Measurements from ENCODE around the gene NCAPD3. TPM values are rescaled to one million over a fixed set of nuclear protein-coding genes. Genes with fewer than 3 reads are reported as not detected.

Gene NCAPD3
- total and polyA plus RNA-seq, 2 donors: 7.2 to 24.4 TPM

- WGBS: 95% methylated on average over 5 of the region's 5 CpGs
- Histone ChIP-seq H3K27ac (ENCODE audit: low read depth in 1 of 2, low read length in 1 of 2) (no peak overlapping the region), H3K27me3 (ENCODE audit: control insufficient read depth in 2 of 2, insufficient read depth in 1 of 2, low read length in 1 of 2) (peaks cover 0 to 8% of the 10 kb centered on the region in 2 donors), H3K4me1 (ENCODE audit: control insufficient read depth in 2 of 2, insufficient read depth in 2 of 2, low read length in 2 of 2) (peaks cover 3 to 10% of the 10 kb centered on the region in 2 donors), H3K9me3 (ENCODE audit: control insufficient read depth in 2 of 2, insufficient read depth in 1 of 2, low read length in 1 of 2) (no peaks in the 10 kb centered on the region), H3K36me3 (ENCODE audit: control insufficient read depth in 2 of 2, insufficient read depth in 2 of 2, low read length in 1 of 2) (peaks cover 6 to 16% of the 10 kb centered on the region in 2 donors), H3K4me3 (ENCODE audit: low read length in 2 of 2) (no peak overlapping the region)
- no peak for DNase-seq (ENCODE audit: low read depth in 6 of 9, low spot score in 9 of 9)
These were observed 43.7 kb upstream of the NCAPD3 start for GRCh38 chr11:134267461-134267860.

DNA sequence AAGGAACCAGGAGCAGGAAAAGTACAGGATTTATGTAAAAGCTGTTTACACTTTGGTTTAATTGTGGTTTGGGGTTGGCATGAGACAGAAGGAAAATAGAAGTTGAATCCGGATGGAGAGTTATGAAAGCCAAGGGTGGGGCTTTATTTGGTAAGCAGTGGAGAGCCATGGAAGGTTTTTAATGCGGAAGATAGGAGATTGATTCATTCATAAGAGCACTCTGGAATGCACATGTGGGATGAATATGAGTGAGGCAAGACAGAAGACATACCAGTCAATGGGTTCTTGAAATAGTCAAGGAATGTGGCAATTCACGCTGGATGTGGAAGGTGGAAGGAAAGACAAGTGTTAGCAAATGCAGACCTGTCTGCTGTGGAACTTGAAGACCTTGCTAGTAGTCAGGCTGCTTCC lies 43.1 kb upstream of the NCAPD3 start:
- 86% methylated on average over 3 of the region's 3 CpGs for WGBS
- Histone ChIP-seq H3K27ac (ENCODE audit: low read depth in 1 of 2, low read length in 1 of 2) (no peak overlapping the region), H3K9me3 (ENCODE audit: control insufficient read depth in 2 of 2, insufficient read depth in 1 of 2, low read length in 1 of 2) (no peaks in the 10 kb centered on the region)

DNA sequence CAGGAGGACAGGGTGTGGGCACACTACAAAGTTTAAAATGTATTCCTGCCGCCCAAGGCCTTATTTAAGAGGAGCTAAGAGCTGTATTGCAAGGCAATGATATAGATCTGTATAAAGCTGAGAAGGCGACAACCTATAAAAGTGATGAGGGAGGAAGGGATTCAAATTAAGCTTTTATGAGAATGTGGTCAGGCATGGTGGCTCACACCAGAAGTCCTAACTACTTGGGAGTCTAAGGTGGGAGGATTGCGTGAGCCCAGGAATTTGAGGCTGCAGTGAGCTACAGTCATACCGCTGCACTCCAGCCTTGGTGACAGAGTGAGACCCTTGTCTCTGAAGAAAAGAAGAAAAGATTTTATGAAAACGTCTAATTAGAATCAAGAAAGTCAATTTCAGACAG lies 42.7 kb upstream of the NCAPD3 start:
- no peak for DNase-seq (ENCODE audit: low read depth in 6 of 9, low spot score in 9 of 9)
- H3K27ac ChIP-seq (ENCODE audit: low read depth in 1 of 2, low read length in 1 of 2): no peak overlapping the region
- peaks cover 13 to 26% of the 10 kb centered on the region in 2 donors for H3K36me3 ChIP-seq (ENCODE audit: control insufficient read depth in 2 of 2, insufficient read depth in 2 of 2, low read length in 1 of 2)
- no peak overlapping the region for H3K4me3 ChIP-seq (ENCODE audit: low read length in 2 of 2)
- no peaks in the 10 kb centered on the region for H3K9me3 ChIP-seq (ENCODE audit: control insufficient read depth in 2 of 2, insufficient read depth in 1 of 2, low read length in 1 of 2)
- 88% methylated on average over 5 of the region's 5 CpGs for WGBS
- peaks cover 0 to under 1% of the 10 kb centered on the region in 2 donors for H3K27me3 ChIP-seq (ENCODE audit: control insufficient read depth in 2 of 2, insufficient read depth in 1 of 2, low read length in 1 of 2)
- peaks cover 3 to 10% of the 10 kb centered on the region in 2 donors for H3K4me1 ChIP-seq (ENCODE audit: control insufficient read depth in 2 of 2, insufficient read depth in 2 of 2, low read length in 2 of 2)

More for the DNA sequence above, 43.1 kb upstream of the NCAPD3 start:
- Histone ChIP-seq H3K4me3 (ENCODE audit: low read length in 2 of 2) (no peak overlapping the region), H3K4me1 (ENCODE audit: control insufficient read depth in 2 of 2, insufficient read depth in 2 of 2, low read length in 2 of 2) (peaks cover 3 to 10% of the 10 kb centered on the region in 2 donors), H3K27me3 (ENCODE audit: control insufficient read depth in 2 of 2, insufficient read depth in 1 of 2, low read length in 1 of 2) (peaks cover 0 to 4% of the 10 kb centered on the region in 2 donors), H3K36me3 (ENCODE audit: control insufficient read depth in 2 of 2, insufficient read depth in 2 of 2, low read length in 1 of 2) (peaks cover 9 to 22% of the 10 kb centered on the region in 2 donors)
- no peak for DNase-seq (ENCODE audit: low read depth in 6 of 9, low spot score in 9 of 9)

DNA sequence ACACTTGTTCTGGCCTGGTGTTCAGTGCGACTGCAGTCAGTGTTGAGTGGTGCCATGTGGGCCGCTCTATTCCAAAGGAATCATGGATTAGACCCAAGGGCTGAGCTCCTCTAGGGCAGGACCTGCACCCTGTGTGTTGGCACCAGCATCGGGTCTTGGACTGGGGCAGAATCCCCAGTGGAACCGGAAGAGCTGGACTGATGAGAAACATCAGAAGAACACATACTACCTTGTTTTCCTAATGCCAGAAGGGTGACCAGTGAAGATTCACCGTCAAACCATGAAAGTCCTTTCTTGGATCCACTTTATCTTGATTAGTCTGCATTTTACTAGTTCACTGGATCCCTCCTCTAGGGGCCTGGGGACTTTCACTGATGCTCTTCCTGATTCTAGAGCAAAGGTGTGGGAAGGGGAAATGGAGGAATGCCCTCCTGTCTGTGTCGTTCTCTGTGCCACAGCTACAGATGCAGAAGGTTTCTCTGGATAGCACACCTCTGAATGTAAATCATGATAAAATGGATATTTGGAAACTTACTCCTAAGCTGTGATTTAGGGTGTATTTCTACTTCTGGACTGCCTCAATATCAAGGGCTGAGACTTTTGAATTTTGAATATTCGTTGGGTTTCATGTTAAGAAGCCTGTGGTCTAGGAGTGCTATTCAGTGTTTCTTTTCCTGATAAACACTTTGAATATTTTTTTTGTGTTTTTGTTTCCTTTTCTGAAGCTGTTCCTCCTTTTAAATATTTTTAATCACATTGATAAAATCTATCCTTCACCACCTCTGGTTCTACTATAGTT lies 41.4 kb upstream of the NCAPD3 start:
- WGBS: 95% methylated on average over 7 of the region's 7 CpGs

GRCh38 chr11:134261626-134262488 lies 38.1 kb upstream of the NCAPD3 start:
- DNase-seq (ENCODE audit: low read depth in 6 of 9, low spot score in 9 of 9): peak in 3 of 9 donors; percentile 19 to 52 (median 45)
- H3K9me3 ChIP-seq (ENCODE audit: control insufficient read depth in 2 of 2, insufficient read depth in 1 of 2, low read length in 1 of 2): no peaks in the 10 kb centered on the region
- H3K27me3 ChIP-seq (ENCODE audit: control insufficient read depth in 2 of 2, insufficient read depth in 1 of 2, low read length in 1 of 2): no peaks in the 10 kb centered on the region
- 90% methylated on average over 14 of the region's 14 CpGs for WGBS
- H3K4me1 ChIP-seq (ENCODE audit: control insufficient read depth in 2 of 2, insufficient read depth in 2 of 2, low read length in 2 of 2): peaks cover 0 to 8% of the 10 kb centered on the region in 2 donors
- H3K4me3 ChIP-seq (ENCODE audit: low read length in 2 of 2): no peak overlapping the region
- H3K27ac ChIP-seq (ENCODE audit: low read depth in 1 of 2, low read length in 1 of 2): no peak overlapping the region
- H3K36me3 ChIP-seq (ENCODE audit: control insufficient read depth in 2 of 2, insufficient read depth in 2 of 2, low read length in 1 of 2): peaks cover 50 to 58% of the 10 kb centered on the region in 2 donors

More for the DNA sequence above, 41.4 kb upstream of the NCAPD3 start:
- Histone ChIP-seq H3K9me3 (ENCODE audit: control insufficient read depth in 2 of 2, insufficient read depth in 1 of 2, low read length in 1 of 2) (no peaks in the 10 kb centered on the region), H3K36me3 (ENCODE audit: control insufficient read depth in 2 of 2, insufficient read depth in 2 of 2, low read length in 1 of 2) (peaks cover 26 to 38% of the 10 kb centered on the region in 2 donors), H3K27ac (ENCODE audit: low read depth in 1 of 2, low read length in 1 of 2) (no peak overlapping the region), H3K4me3 (ENCODE audit: low read length in 2 of 2) (no peak overlapping the region), H3K4me1 (ENCODE audit: control insufficient read depth in 2 of 2, insufficient read depth in 2 of 2, low read length in 2 of 2) (peaks cover 0 to 10% of the 10 kb centered on the region in 2 donors), H3K27me3 (ENCODE audit: control insufficient read depth in 2 of 2, insufficient read depth in 1 of 2, low read length in 1 of 2) (no peaks in the 10 kb centered on the region)
- no peak for DNase-seq (ENCODE audit: low read depth in 6 of 9, low spot score in 9 of 9)

DNA sequence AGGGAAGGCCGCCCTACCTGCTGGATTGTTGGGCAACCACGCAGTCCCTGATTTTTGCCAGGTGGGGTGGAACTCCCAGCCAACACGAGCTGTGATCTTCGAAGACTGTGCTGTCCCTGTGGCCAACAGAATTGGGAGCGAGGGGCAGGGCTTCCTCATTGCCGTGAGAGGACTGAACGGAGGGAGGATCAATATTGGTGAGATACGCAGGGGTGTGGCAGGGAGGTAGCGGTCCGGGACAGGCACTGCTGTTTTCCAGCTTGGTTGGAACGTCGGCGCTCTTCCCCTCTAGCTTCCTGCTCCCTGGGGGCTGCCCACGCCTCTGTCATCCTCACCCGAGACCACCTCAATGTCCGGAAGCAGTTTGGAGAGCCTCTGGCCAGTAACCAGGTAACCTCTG lies 37.2 kb upstream of the NCAPD3 start:
- Histone ChIP-seq H3K27me3 (ENCODE audit: control insufficient read depth in 2 of 2, insufficient read depth in 1 of 2, low read length in 1 of 2) (no peaks in the 10 kb centered on the region), H3K4me3 (ENCODE audit: low read length in 2 of 2) (no peak overlapping the region), H3K27ac (ENCODE audit: low read depth in 1 of 2, low read length in 1 of 2) (no peak overlapping the region), H3K9me3 (ENCODE audit: control insufficient read depth in 2 of 2, insufficient read depth in 1 of 2, low read length in 1 of 2) (no peaks in the 10 kb centered on the region), H3K36me3 (ENCODE audit: control insufficient read depth in 2 of 2, insufficient read depth in 2 of 2, low read length in 1 of 2) (peaks cover 51 to 63% of the 10 kb centered on the region in 2 donors), H3K4me1 (ENCODE audit: control insufficient read depth in 2 of 2, insufficient read depth in 2 of 2, low read length in 2 of 2) (peaks cover 0 to 8% of the 10 kb centered on the region in 2 donors)
- DNase-seq (ENCODE audit: low read depth in 6 of 9, low spot score in 9 of 9): no peak
- 96% methylated on average over 16 of the region's 16 CpGs for WGBS

- Histone ChIP-seq H3K27me3 (ENCODE audit: control insufficient read depth in 2 of 2, insufficient read depth in 1 of 2, low read length in 1 of 2) (no peaks in the 10 kb centered on the region), H3K36me3 (ENCODE audit: control insufficient read depth in 2 of 2, insufficient read depth in 2 of 2, low read length in 1 of 2) (peaks cover 51 to 63% of the 10 kb centered on the region in 2 donors), H3K27ac (ENCODE audit: low read depth in 1 of 2, low read length in 1 of 2) (no peak overlapping the region), H3K4me3 (ENCODE audit: low read length in 2 of 2) (no peak overlapping the region), H3K4me1 (ENCODE audit: control insufficient read depth in 2 of 2, insufficient read depth in 2 of 2, low read length in 2 of 2) (peaks cover 0 to 8% of the 10 kb centered on the region in 2 donors), H3K9me3 (ENCODE audit: control insufficient read depth in 2 of 2, insufficient read depth in 1 of 2, low read length in 1 of 2) (no peaks in the 10 kb centered on the region)
- no peak for DNase-seq (ENCODE audit: low read depth in 6 of 9, low spot score in 9 of 9)
These were observed 36.7 kb upstream of the NCAPD3 start for GRCh38 chr11:134260503-134260902.

GRCh38 chr11:134258577-134258976 lies 34.8 kb upstream of the NCAPD3 start:
- no peak for DNase-seq (ENCODE audit: low read depth in 6 of 9, low spot score in 9 of 9)
- no peak overlapping the region for H3K4me3 ChIP-seq (ENCODE audit: low read length in 2 of 2)
- H3K27me3 ChIP-seq (ENCODE audit: control insufficient read depth in 2 of 2, insufficient read depth in 1 of 2, low read length in 1 of 2): no peaks in the 10 kb centered on the region
- H3K27ac ChIP-seq (ENCODE audit: low read depth in 1 of 2, low read length in 1 of 2): no peak overlapping the region
- WGBS: 94% methylated on average over 4 of the region's 4 CpGs
- peaks cover 51 to 58% of the 10 kb centered on the region in 2 donors for H3K36me3 ChIP-seq (ENCODE audit: control insufficient read depth in 2 of 2, insufficient read depth in 2 of 2, low read length in 1 of 2)
- no peaks in the 10 kb centered on the region for H3K9me3 ChIP-seq (ENCODE audit: control insufficient read depth in 2 of 2, insufficient read depth in 1 of 2, low read length in 1 of 2)
- H3K4me1 ChIP-seq (ENCODE audit: control insufficient read depth in 2 of 2, insufficient read depth in 2 of 2, low read length in 2 of 2): peaks cover 0 to 10% of the 10 kb centered on the region in 2 donors

DNA sequence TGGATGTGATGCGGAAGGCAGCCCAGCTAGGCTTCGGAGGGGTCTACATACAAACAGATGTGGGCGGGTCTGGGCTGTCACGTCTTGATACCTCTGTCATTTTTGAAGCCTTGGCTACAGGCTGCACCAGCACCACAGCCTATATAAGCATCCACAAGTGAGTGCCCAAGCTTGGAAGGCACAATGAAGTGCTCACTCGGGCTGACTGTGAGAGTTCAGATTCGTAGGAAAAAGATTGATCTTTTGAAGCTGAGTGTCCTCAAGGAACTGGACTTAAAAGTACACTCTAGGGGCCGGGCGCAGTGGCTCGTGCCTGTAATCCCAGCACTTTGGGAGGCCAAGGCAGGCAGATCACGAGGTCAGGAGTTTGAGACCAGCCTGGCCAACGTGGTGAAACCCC lies 33.3 kb upstream of the NCAPD3 start:
- peaks cover 42 to 44% of the 10 kb centered on the region in 2 donors for H3K36me3 ChIP-seq (ENCODE audit: control insufficient read depth in 2 of 2, insufficient read depth in 2 of 2, low read length in 1 of 2)
- H3K27me3 ChIP-seq (ENCODE audit: control insufficient read depth in 2 of 2, insufficient read depth in 1 of 2, low read length in 1 of 2): no peaks in the 10 kb centered on the region
- no peak overlapping the region for H3K4me3 ChIP-seq (ENCODE audit: low read length in 2 of 2)
- WGBS: 96% methylated on average over 11 of the region's 11 CpGs
- no peak for DNase-seq (ENCODE audit: low read depth in 6 of 9, low spot score in 9 of 9)
- no peaks in the 10 kb centered on the region for H3K9me3 ChIP-seq (ENCODE audit: control insufficient read depth in 2 of 2, insufficient read depth in 1 of 2, low read length in 1 of 2)
- H3K27ac ChIP-seq (ENCODE audit: low read depth in 1 of 2, low read length in 1 of 2): no peak overlapping the region
- peaks cover 2 to 14% of the 10 kb centered on the region in 2 donors for H3K4me1 ChIP-seq (ENCODE audit: control insufficient read depth in 2 of 2, insufficient read depth in 2 of 2, low read length in 2 of 2)
